CD4-positive, alpha-beta T cell treated with Interleukin-12 subunit alpha and Interleukin-12 subunit beta, for 1 hour (primary cell): ENCODE measurements around the gene ASPG.

Source experiments
- DNase-seq: peaks from one replicate; pipeline ENCODE4 v3.0.0-alpha.2; 2020

Gene ASPG

GRCh38 chr14:104119119-104119487 is 33.6 kb downstream of the ASPG start:
- DNase-seq, result no peak

- DNase-seq, result no peak
Measured at GRCh38 chr14:104119488-104120251, 34.2 kb downstream of the ASPG start.

- DNase-seq, result no peak
Measured at GRCh38 chr14:104120281-104120741, 34.8 kb downstream of the ASPG start.

- DNase-seq, result no peak
Measured at GRCh38 chr14:104121142-104121541, 35.6 kb downstream of the ASPG start.

- no peak for DNase-seq
Measured at GRCh38 chr14:104123879-104124278, 38.4 kb downstream of the ASPG start.

- DNase-seq, result no peak
Measured at GRCh38 chr14:104125011-104125410, 39.5 kb downstream of the ASPG start.

GRCh38 chr14:104126753-104127152 is 41.3 kb downstream of the ASPG start:
- no peak for DNase-seq

GRCh38 chr14:104128981-104129380 is 43.5 kb downstream of the ASPG start:
- no peak for DNase-seq

GRCh38 chr14:104129556-104129955 is 44.1 kb downstream of the ASPG start:
- DNase-seq, result no peak

- DNase-seq, result no peak
Measured at GRCh38 chr14:104130974-104131651, 45.6 kb downstream of the ASPG start.

GRCh38 chr14:104131968-104132732 is 46.6 kb downstream of the ASPG start:
- DNase-seq, result no peak

GRCh38 chr14:104132981-104133380 is 47.5 kb downstream of the ASPG start:
- no peak for DNase-seq

GRCh38 chr14:104133496-104133895 is 48.0 kb downstream of the ASPG start:
- no peak for DNase-seq

GRCh38 chr14:104134061-104134965 is 48.8 kb downstream of the ASPG start:
- no peak for DNase-seq

- no peak for DNase-seq
Measured at GRCh38 chr14:104135121-104135903, 49.8 kb downstream of the ASPG start.

- DNase-seq, result no peak
Measured at GRCh38 chr14:104135904-104136471, 50.5 kb downstream of the ASPG start.

- DNase-seq, result no peak
Measured at GRCh38 chr14:104136472-104137296, 51.2 kb downstream of the ASPG start.

- peak; percentile 53 for DNase-seq
Measured at GRCh38 chr14:104137297-104138097, 52.0 kb downstream of the ASPG start.

- no peak for DNase-seq
Measured at GRCh38 chr14:104138098-104138717, 52.7 kb downstream of the ASPG start, which contains the start of gene KIF26A. TSS of gene KIF26A (plus strand) at chr14:104138587. CDS start at chr14:104138723, 136 bp downstream.
